Endodermal cell (in vitro differentiated cells): ENCODE data around the gene TMEM243. TPM values are rescaled to one million over a fixed set of nuclear protein-coding genes. Genes with fewer than 3 reads are reported as not detected.

Experiments
- DNase-seq: peaks from one replicate; pipeline ENCODE4 v3.0.0-alpha.2; 2017
- H3K27ac ChIP-seq: 2 replicates; pipeline ENCODE4 v1.5.1; 2013; ENCODE audit warnings: mild to moderate bottlenecking, low read depth, low read length, moderate library complexity
- H3K27me3 ChIP-seq: 2 replicates; pipeline ENCODE4 v1.6.1; 2013; ENCODE audit warnings: mild to moderate bottlenecking, low read length, moderate library complexity; ENCODE audit not compliant: insufficient read depth, control insufficient read depth, poor library complexity, severe bottlenecking
- H3K36me3 ChIP-seq: 2 replicates; pipeline ENCODE4 v1.7.0; 2013; ENCODE audit warnings: mild to moderate bottlenecking, low read length, moderate library complexity; ENCODE audit not compliant: control insufficient read depth, insufficient read depth
- H3K4me1 ChIP-seq: one replicate; pipeline ENCODE4 v1.7.0; 2013; ENCODE audit warnings: low read length; ENCODE audit not compliant: control insufficient read depth, insufficient read depth
- H3K4me3 ChIP-seq: 2 replicates; pipeline ENCODE4 v1.5.1; 2013; ENCODE audit warnings: mild to moderate bottlenecking, low read length, moderate library complexity
- H3K9ac ChIP-seq: 2 replicates; pipeline ENCODE4 v1.6.1; 2013; ENCODE audit warnings: mild to moderate bottlenecking, low read length, moderate library complexity; ENCODE audit not compliant: poor library complexity, severe bottlenecking; ENCODE audit errors: extremely low read depth
- H3K9me3 ChIP-seq: 2 replicates; pipeline ENCODE4 v1.6.1; 2013; ENCODE audit warnings: mild to moderate bottlenecking, low read length, moderate library complexity; ENCODE audit not compliant: control insufficient read depth
- H3K27ac Mint-ChIP-seq: 2 replicates; pipeline ENCODE4 v1.8.0; 2020; ENCODE audit warnings: mixed read lengths
- H3K27me3 Mint-ChIP-seq: 2 replicates; pipeline ENCODE4 v1.8.0; 2021; ENCODE audit warnings: mild to moderate bottlenecking, mixed read lengths; ENCODE audit not compliant: insufficient read depth
- H3K36me3 Mint-ChIP-seq: 2 replicates; pipeline ENCODE4 v1.8.0; 2020; ENCODE audit warnings: low read depth, mixed read lengths
- H3K4me1 Mint-ChIP-seq: 2 replicates; pipeline ENCODE4 v1.8.0; 2020; ENCODE audit warnings: mixed read lengths
- H3K4me3 Mint-ChIP-seq: 2 replicates; pipeline ENCODE4 v1.8.0; 2020; ENCODE audit warnings: mild to moderate bottlenecking, moderate library complexity, mixed read lengths
- H3K9me3 Mint-ChIP-seq: 2 replicates; pipeline ENCODE4 v1.8.0; 2020; ENCODE audit warnings: mild to moderate bottlenecking, mixed read lengths
- WGBS, 2 experiments: methylation state at CpG; one replicate each; pipeline versions ENCODE4 v1.1.5 to v1.1.7; 2013; ENCODE audit warnings: missing lambda C conversion rate in 2 of 2, mixed read lengths in 1 of 2; ENCODE audit not compliant: insufficient coverage in 1 of 2, insufficient read length in 1 of 2; 5-methylcytosine and 5-hydroxymethylcytosine counted together
- total RNA-seq, 2 donors: library from RNA; stranded (reverse); fragmentation: NEBNext Ultra II Directional in 1 of 2; extraction: Animal tissue kit (Norgen Biotek cat#: 25700) in 1 of 2; gene quantifications; 2 replicates in 1 of 2; 3 replicates in 1 of 2; pipeline ENCODE4 v1.2.1, GENCODE V29; 2021
- TF ChIP-seq, protein P1 (sequence below): fragments of 200-600 bp; sonication (generic); conservative IDR thresholded peaks from 2 replicates; pipeline ENCODE4 v1.5.0; 2021; ENCODE audit warnings: antibody characterized with exemption, mild to moderate bottlenecking

The TMEM243 gene
- total RNA-seq, 2 donors from 2014 or later, result 21.7 to 22.3 TPM

DNA sequence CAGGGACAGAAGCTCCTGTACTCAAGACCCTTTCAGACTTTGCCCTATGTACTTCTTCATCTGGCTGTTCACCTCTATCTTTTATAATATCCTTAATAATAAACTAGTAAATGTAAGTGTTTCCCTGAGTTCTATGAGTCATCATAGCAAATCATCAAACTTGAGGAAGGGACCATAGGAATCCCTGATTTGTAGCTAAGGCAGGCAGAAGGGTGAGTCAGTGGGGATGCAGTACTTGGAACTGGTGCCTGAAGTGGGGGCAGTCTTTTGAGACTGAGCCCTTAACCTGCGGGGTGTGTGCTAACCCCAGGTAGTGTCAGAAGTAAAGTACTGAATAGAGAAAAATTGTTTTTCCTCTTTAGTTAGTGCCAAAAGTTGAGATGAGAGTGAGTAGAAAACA, 6.2 kb upstream of the TMEM243 start:
- Mint-ChIP-seq H3K9me3 (no peaks in the 10 kb centered on the region), H3K4me1 (no peaks in the 10 kb centered on the region), H3K4me3 (no peak overlapping the region), H3K36me3 (no peaks in the 10 kb centered on the region), H3K27me3 (peaks cover 27% of the 10 kb centered on the region), H3K27ac (no peak overlapping the region)
- Histone ChIP-seq H3K27ac (no peak overlapping the region), H3K27me3 (peaks cover 67% of the 10 kb centered on the region), H3K9me3 (no peaks in the 10 kb centered on the region), H3K36me3 (no peaks in the 10 kb centered on the region), H3K4me1 (no peaks in the 10 kb centered on the region), H3K9ac (no peak overlapping the region), H3K4me3 (no peak overlapping the region)
- 60 to 66% methylated on average over 1 of the region's 1 CpG for WGBS, 2 experiments
- no peak for DNase-seq
- TF ChIP-seq, protein P1, sequence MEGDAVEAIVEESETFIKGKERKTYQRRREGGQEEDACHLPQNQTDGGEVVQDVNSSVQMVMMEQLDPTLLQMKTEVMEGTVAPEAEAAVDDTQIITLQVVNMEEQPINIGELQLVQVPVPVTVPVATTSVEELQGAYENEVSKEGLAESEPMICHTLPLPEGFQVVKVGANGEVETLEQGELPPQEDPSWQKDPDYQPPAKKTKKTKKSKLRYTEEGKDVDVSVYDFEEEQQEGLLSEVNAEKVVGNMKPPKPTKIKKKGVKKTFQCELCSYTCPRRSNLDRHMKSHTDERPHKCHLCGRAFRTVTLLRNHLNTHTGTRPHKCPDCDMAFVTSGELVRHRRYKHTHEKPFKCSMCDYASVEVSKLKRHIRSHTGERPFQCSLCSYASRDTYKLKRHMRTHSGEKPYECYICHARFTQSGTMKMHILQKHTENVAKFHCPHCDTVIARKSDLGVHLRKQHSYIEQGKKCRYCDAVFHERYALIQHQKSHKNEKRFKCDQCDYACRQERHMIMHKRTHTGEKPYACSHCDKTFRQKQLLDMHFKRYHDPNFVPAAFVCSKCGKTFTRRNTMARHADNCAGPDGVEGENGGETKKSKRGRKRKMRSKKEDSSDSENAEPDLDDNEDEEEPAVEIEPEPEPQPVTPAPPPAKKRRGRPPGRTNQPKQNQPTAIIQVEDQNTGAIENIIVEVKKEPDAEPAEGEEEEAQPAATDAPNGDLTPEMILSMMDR, result peak; percentile 24

DNA sequence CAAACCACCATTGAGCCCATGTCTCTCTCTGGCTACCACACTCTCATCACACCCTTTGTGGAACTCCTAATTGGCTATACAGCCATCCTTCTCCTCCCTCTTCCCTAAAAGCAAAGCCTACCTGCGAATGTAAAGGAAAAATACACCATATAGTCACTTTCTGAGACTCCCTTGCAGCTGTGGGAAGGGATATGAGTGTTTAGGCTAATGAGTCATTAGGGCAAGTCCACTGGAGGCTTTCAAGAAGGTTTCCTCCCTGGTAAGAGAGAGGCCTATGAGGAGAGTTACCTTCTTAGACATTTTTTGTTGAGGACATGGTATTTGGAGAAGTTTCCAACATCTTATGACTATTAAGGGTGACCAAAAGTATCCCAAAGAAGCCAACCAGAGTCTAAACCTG, 4.1 kb upstream of the TMEM243 start:
- no peak overlapping the region for H3K9ac ChIP-seq
- H3K27ac ChIP-seq, result no peak overlapping the region
- H3K4me3 ChIP-seq, result no peak overlapping the region
- no peaks in the 10 kb centered on the region for H3K4me1 ChIP-seq
- WGBS, 2 experiments, result 50% methylated on average over 1 of the region's 1 CpG; no CpG with 5 or more reads in 1 of the 2 experiments
- H3K9me3 Mint-ChIP-seq, result no peaks in the 10 kb centered on the region
- H3K36me3 ChIP-seq, result no peaks in the 10 kb centered on the region
- H3K27me3 ChIP-seq, result peaks cover 69% of the 10 kb centered on the region
- H3K4me1 Mint-ChIP-seq, result peaks cover 5% of the 10 kb centered on the region
- no peak for DNase-seq
- no peaks in the 10 kb centered on the region for H3K36me3 Mint-ChIP-seq
- no peak overlapping the region for H3K4me3 Mint-ChIP-seq
- no peak overlapping the region for H3K27ac Mint-ChIP-seq
- TF ChIP-seq, protein P1, result no peak
- H3K27me3 Mint-ChIP-seq, result peaks cover 21% of the 10 kb centered on the region
- no peaks in the 10 kb centered on the region for H3K9me3 ChIP-seq

DNA sequence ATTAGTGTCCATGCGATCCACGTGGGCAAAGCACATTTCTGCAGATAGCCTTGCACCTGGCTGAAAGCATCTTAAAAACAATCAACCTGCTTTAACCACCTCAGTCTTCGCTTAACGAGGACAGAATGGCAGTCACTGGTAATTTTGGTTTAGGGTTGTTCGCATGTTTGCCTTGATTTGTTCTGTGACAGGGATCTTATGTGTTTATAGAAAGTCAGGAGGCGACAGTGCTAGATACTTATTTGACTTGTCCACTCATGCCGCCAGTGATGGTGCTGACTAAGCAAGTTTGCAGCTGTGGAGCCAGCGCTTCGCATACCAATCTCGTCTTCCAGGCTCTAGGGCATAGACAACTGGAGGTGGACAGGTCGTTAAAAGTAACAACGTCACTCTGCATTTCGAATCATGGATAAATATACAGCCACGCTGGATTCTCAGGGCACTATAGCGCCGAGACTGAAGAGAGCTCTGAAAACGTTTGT, 1.2 kb upstream of the TMEM243 start:
- Histone ChIP-seq H3K9me3 (no peaks in the 10 kb centered on the region), H3K9ac (no peak overlapping the region), H3K4me1 (no peaks in the 10 kb centered on the region), H3K27me3 (peaks cover 53% of the 10 kb centered on the region), H3K4me3 (peak overlapping the region; percentile 87), H3K27ac (no peak overlapping the region), H3K36me3 (peaks cover 7% of the 10 kb centered on the region)
- Mint-ChIP-seq H3K36me3 (peaks cover 12% of the 10 kb centered on the region), H3K4me3 (peak overlapping the region; percentile 90), H3K9me3 (no peaks in the 10 kb centered on the region), H3K4me1 (peaks cover 14% of the 10 kb centered on the region), H3K27ac (no peak overlapping the region), H3K27me3 (peaks cover 6% of the 10 kb centered on the region)
- WGBS, 2 experiments, result 40 to 43% methylated on average over 13 to 17 of the region's 17 CpGs
- TF ChIP-seq, protein P1, result no peak
- peak; percentile 60 for DNase-seq
